Stimulated activated naive CD8-positive, alpha-beta T cell treated with anti-CD3 and anti-CD28 coated beads, Interleukin-15, Interleukin-2, amounts not matched to agents 100 ng/mL and 50 ng/mL, for 24 hours (primary cell): Measurements from ENCODE around the gene SNPH.

Experiments used
- H3K27ac Mint-ChIP-seq: one replicate; pipeline ENCODE4 v1.8.0; 2021; ENCODE audit warnings: mild to moderate bottlenecking, mixed read lengths
- H3K27me3 Mint-ChIP-seq: one replicate; pipeline ENCODE4 v1.8.0; 2021; ENCODE audit warnings: mixed read lengths
- H3K36me3 Mint-ChIP-seq: one replicate; pipeline ENCODE4 v1.8.0; 2021; ENCODE audit warnings: low read depth, mixed read lengths
- H3K4me1 Mint-ChIP-seq: one replicate; pipeline ENCODE4 v1.8.0; 2021; ENCODE audit warnings: low read depth, mixed read lengths
- H3K4me3 Mint-ChIP-seq: one replicate; pipeline ENCODE4 v1.8.0; 2021; ENCODE audit warnings: mild to moderate bottlenecking, mixed read lengths
- H3K9me3 Mint-ChIP-seq: one replicate; pipeline ENCODE4 v1.8.0; 2021; ENCODE audit warnings: mixed read lengths

The SNPH gene

GRCh38 chr20:1327827-1328679 is 62.0 kb downstream of the SNPH start:
- peaks cover 22% of the 10 kb centered on the region for H3K36me3 Mint-ChIP-seq
- H3K4me3 Mint-ChIP-seq = no peak overlapping the region
- H3K9me3 Mint-ChIP-seq = no peaks in the 10 kb centered on the region
- H3K27me3 Mint-ChIP-seq = no peaks in the 10 kb centered on the region
- H3K4me1 Mint-ChIP-seq = peaks cover 49% of the 10 kb centered on the region
- H3K27ac Mint-ChIP-seq = peak overlapping the region; percentile 6

GRCh38 chr20:1328680-1329330 is 62.7 kb downstream of the SNPH start, which contains the start of gene SDCBP2:
Gene SDCBP2 (minus strand): TSS chr20:1329139. CDS start chr20:1320416, 8,723 bp downstream.
- Mint-ChIP-seq H3K27ac (peak within 1 kb of the TSS; percentile 90), H3K27me3 (no peaks in the 10 kb centered on the region), H3K4me3 (peak within 1 kb of the TSS; percentile 33), H3K9me3 (no peaks in the 10 kb centered on the region), H3K4me1 (peaks cover 46% of the 10 kb centered on the region), H3K36me3 (peaks cover 22% of the 10 kb centered on the region)

GRCh38 chr20:1330075-1330830 is 64.2 kb downstream of the SNPH start:
- H3K27me3 Mint-ChIP-seq = no peaks in the 10 kb centered on the region
- peak overlapping the region; percentile 90 for H3K27ac Mint-ChIP-seq
- no peaks in the 10 kb centered on the region for H3K9me3 Mint-ChIP-seq
- peak overlapping the region; percentile 33 for H3K4me3 Mint-ChIP-seq
- H3K36me3 Mint-ChIP-seq = peaks cover 27% of the 10 kb centered on the region
- H3K4me1 Mint-ChIP-seq = peaks cover 48% of the 10 kb centered on the region

GRCh38 chr20:1331101-1331500 is 65.0 kb downstream of the SNPH start:
- peak overlapping the region; percentile 34 for H3K27ac Mint-ChIP-seq
- H3K4me3 Mint-ChIP-seq = no peak overlapping the region
- no peaks in the 10 kb centered on the region for H3K9me3 Mint-ChIP-seq
- peaks cover 27% of the 10 kb centered on the region for H3K36me3 Mint-ChIP-seq
- H3K27me3 Mint-ChIP-seq = no peaks in the 10 kb centered on the region
- H3K4me1 Mint-ChIP-seq = peaks cover 57% of the 10 kb centered on the region

GRCh38 chr20:1331801-1332453 is 65.8 kb downstream of the SNPH start:
- no peaks in the 10 kb centered on the region for H3K9me3 Mint-ChIP-seq
- no peaks in the 10 kb centered on the region for H3K27me3 Mint-ChIP-seq
- H3K4me3 Mint-ChIP-seq = no peak overlapping the region
- peaks cover 65% of the 10 kb centered on the region for H3K4me1 Mint-ChIP-seq
- H3K27ac Mint-ChIP-seq = no peak overlapping the region
- H3K36me3 Mint-ChIP-seq = peaks cover 27% of the 10 kb centered on the region

GRCh38 chr20:1332749-1333300 is 66.7 kb downstream of the SNPH start:
- H3K4me1 Mint-ChIP-seq = peaks cover 71% of the 10 kb centered on the region
- H3K4me3 Mint-ChIP-seq = no peak overlapping the region
- no peaks in the 10 kb centered on the region for H3K9me3 Mint-ChIP-seq
- peak overlapping the region; percentile 70 for H3K27ac Mint-ChIP-seq
- H3K27me3 Mint-ChIP-seq = no peaks in the 10 kb centered on the region
- peaks cover 27% of the 10 kb centered on the region for H3K36me3 Mint-ChIP-seq

- no peak overlapping the region for H3K4me3 Mint-ChIP-seq
- peaks cover 27% of the 10 kb centered on the region for H3K36me3 Mint-ChIP-seq
- peaks cover 67% of the 10 kb centered on the region for H3K4me1 Mint-ChIP-seq
- H3K27ac Mint-ChIP-seq = no peak overlapping the region
- H3K9me3 Mint-ChIP-seq = no peaks in the 10 kb centered on the region
- no peaks in the 10 kb centered on the region for H3K27me3 Mint-ChIP-seq
Observed at GRCh38 chr20:1333462-1334369, 67.6 kb downstream of the SNPH start.

GRCh38 chr20:1334370-1334731 is 68.3 kb downstream of the SNPH start:
- H3K27ac Mint-ChIP-seq = no peak overlapping the region
- H3K27me3 Mint-ChIP-seq = no peaks in the 10 kb centered on the region
- no peak overlapping the region for H3K4me3 Mint-ChIP-seq
- H3K9me3 Mint-ChIP-seq = no peaks in the 10 kb centered on the region
- peaks cover 26% of the 10 kb centered on the region for H3K36me3 Mint-ChIP-seq
- H3K4me1 Mint-ChIP-seq = peaks cover 61% of the 10 kb centered on the region

GRCh38 chr20:1334761-1335160 is 68.7 kb downstream of the SNPH start:
- Mint-ChIP-seq H3K36me3 (peaks cover 22% of the 10 kb centered on the region), H3K27me3 (no peaks in the 10 kb centered on the region), H3K4me3 (no peak overlapping the region), H3K4me1 (peaks cover 57% of the 10 kb centered on the region), H3K27ac (no peak overlapping the region), H3K9me3 (no peaks in the 10 kb centered on the region)

- H3K27ac Mint-ChIP-seq = peak overlapping the region; percentile 82
- H3K36me3 Mint-ChIP-seq = peaks cover 17% of the 10 kb centered on the region
- no peaks in the 10 kb centered on the region for H3K9me3 Mint-ChIP-seq
- H3K4me1 Mint-ChIP-seq = peaks cover 44% of the 10 kb centered on the region
- H3K4me3 Mint-ChIP-seq = no peak overlapping the region
- H3K27me3 Mint-ChIP-seq = no peaks in the 10 kb centered on the region
Observed at GRCh38 chr20:1335961-1336698, 70.0 kb downstream of the SNPH start.

GRCh38 chr20:1336699-1337367 is 70.7 kb downstream of the SNPH start:
- peaks cover 17% of the 10 kb centered on the region for H3K36me3 Mint-ChIP-seq
- H3K4me1 Mint-ChIP-seq = peaks cover 37% of the 10 kb centered on the region
- H3K9me3 Mint-ChIP-seq = no peaks in the 10 kb centered on the region
- peak overlapping the region; percentile 4 for H3K4me3 Mint-ChIP-seq
- H3K27ac Mint-ChIP-seq = peak overlapping the region; percentile 82
- no peaks in the 10 kb centered on the region for H3K27me3 Mint-ChIP-seq

- no peaks in the 10 kb centered on the region for H3K9me3 Mint-ChIP-seq
- H3K27me3 Mint-ChIP-seq = no peaks in the 10 kb centered on the region
- H3K4me3 Mint-ChIP-seq = no peak overlapping the region
- peaks cover 11% of the 10 kb centered on the region for H3K36me3 Mint-ChIP-seq
- no peak overlapping the region for H3K27ac Mint-ChIP-seq
- peaks cover 31% of the 10 kb centered on the region for H3K4me1 Mint-ChIP-seq
Observed at GRCh38 chr20:1337441-1337840, 71.3 kb downstream of the SNPH start.

- no peaks in the 10 kb centered on the region for H3K27me3 Mint-ChIP-seq
- peaks cover 4% of the 10 kb centered on the region for H3K36me3 Mint-ChIP-seq
- H3K4me3 Mint-ChIP-seq = no peak overlapping the region
- H3K4me1 Mint-ChIP-seq = peaks cover 25% of the 10 kb centered on the region
- no peak overlapping the region for H3K27ac Mint-ChIP-seq
- no peaks in the 10 kb centered on the region for H3K9me3 Mint-ChIP-seq
Observed at GRCh38 chr20:1338096-1338495, 72.0 kb downstream of the SNPH start.
